Nephron (organoid): Measurements from ENCODE around the gene IRF9.

ENCODE experiments used
- H3K27ac Mint-ChIP-seq, 3 experiments: 2 replicates each; pipeline ENCODE4 v1.8.0; 2020; ENCODE audit warnings: mixed read lengths in 3 of 3, mild to moderate bottlenecking in 2 of 3, moderate library complexity in 1 of 3
- H3K27me3 Mint-ChIP-seq: 2 replicates; pipeline ENCODE4 v1.8.0; 2021; ENCODE audit warnings: low read depth, mild to moderate bottlenecking, moderate library complexity, mixed read lengths
- H3K36me3 Mint-ChIP-seq: 2 replicates; pipeline ENCODE4 v1.8.0; 2020; ENCODE audit warnings: low read depth, mixed read lengths
- H3K4me1 Mint-ChIP-seq: 2 replicates; pipeline ENCODE4 v1.8.0; 2020; ENCODE audit warnings: mixed read lengths
- H3K4me3 Mint-ChIP-seq, 3 experiments: 2 replicates each; pipeline ENCODE4 v1.8.0; 2020; ENCODE audit warnings: mild to moderate bottlenecking in 3 of 3, mixed read lengths in 3 of 3, moderate library complexity in 2 of 3
- H3K9me3 Mint-ChIP-seq: 2 replicates; pipeline ENCODE4 v1.8.0; 2020; ENCODE audit warnings: mixed read lengths
- CTCF ChIP-seq, 3 experiments: fragments of 200-600 bp; sonication (generic); IDR thresholded peaks; one replicate each; pipeline ENCODE4 v1.5.0; 2021; ENCODE audit warnings: antibody characterized with exemption in 3 of 3; ENCODE audit not compliant: unreplicated experiment in 3 of 3

The IRF9 gene

DNA sequence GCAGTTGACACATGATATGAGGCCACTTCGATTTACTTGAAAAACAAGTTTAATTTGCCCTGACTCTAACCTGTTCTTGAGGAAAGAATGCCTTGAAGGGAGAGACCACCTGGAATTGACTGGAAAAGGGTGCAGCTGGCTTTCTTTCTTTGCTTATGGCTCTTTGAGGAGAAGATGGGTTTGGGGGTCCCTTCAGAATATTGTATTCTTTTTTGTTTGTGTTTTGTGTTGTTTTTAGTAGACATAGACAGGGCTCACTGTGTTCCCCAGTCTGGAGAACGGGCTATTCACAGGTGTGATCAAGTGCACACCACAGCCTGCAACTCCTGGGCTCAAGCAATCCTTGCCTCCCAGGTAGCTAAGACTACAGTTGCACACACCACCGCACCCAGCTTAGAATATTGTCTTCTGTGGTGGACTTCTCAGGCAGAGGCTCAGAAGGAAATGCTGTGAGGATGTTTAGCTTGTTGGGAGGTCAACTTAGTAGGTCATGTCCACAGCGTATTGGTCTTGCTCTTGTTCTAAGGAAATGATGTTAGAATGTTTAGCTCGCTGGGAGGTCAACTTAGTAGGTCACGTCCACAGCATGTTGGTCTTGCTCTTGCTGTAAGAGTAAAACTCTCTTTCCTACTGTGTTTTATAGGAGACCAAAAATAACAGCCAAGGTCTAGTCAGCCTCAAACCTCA is 44.8 kb upstream of the IRF9 start:
- H3K4me3 Mint-ChIP-seq, result peak overlapping the region; percentile 96 to 99 (median 99)
- peak overlapping the region; percentile 100 for H3K27ac Mint-ChIP-seq
- H3K27me3 Mint-ChIP-seq, result no peaks in the 10 kb centered on the region
- peaks cover 20% of the 10 kb centered on the region for H3K4me1 Mint-ChIP-seq
- H3K9me3 Mint-ChIP-seq, result no peaks in the 10 kb centered on the region
- TF ChIP-seq CTCF (IDR thresholded peaks at IDR 0.05; ENCODE audit: unreplicated experiment in 3 of 3), result no peak
- H3K36me3 Mint-ChIP-seq, result peaks cover 42% of the 10 kb centered on the region

DNA sequence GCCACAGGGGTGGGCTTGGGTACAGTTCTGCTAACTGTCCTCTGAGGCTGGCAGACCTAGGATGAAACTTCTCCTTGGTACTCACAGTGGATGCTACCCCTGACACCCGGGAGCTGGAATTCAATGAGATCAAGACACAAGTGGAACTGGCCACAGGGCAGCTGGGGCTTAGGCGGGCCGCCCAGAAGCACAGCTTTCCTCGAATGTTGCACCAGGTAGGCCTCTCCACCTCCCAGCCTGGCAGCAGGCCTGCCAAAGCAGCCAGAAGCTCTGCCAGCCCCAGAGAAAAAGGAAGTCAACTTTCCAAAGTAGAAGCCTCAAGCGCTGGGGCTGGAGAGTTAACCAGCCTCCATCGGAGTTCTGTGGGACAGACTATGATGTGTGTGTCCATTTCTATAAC is 43.9 kb upstream of the IRF9 start:
- H3K9me3 Mint-ChIP-seq, result no peaks in the 10 kb centered on the region
- peak overlapping the region in 1 of 3 experiments; percentile 96 for H3K4me3 Mint-ChIP-seq
- H3K36me3 Mint-ChIP-seq, result peaks cover 47% of the 10 kb centered on the region
- H3K4me1 Mint-ChIP-seq, result peaks cover 20% of the 10 kb centered on the region
- no peak for TF ChIP-seq CTCF (IDR thresholded peaks at IDR 0.05; ENCODE audit: unreplicated experiment in 3 of 3)
- H3K27me3 Mint-ChIP-seq, result no peaks in the 10 kb centered on the region
- no peak overlapping the region for H3K27ac Mint-ChIP-seq

GRCh38 chr14:24119691-24120090 is 41.4 kb upstream of the IRF9 start:
- TF ChIP-seq CTCF (IDR thresholded peaks at IDR 0.05; ENCODE audit: unreplicated experiment in 3 of 3), result no peak
- H3K4me1 Mint-ChIP-seq, result peaks cover 20% of the 10 kb centered on the region

GRCh38 chr14:24121210-24121609 is 39.9 kb upstream of the IRF9 start:
- Mint-ChIP-seq H3K4me1 (peaks cover 6% of the 10 kb centered on the region), H3K4me3 (no peak overlapping the region), H3K36me3 (peaks cover 61% of the 10 kb centered on the region), H3K27ac (no peak overlapping the region), H3K27me3 (no peaks in the 10 kb centered on the region), H3K9me3 (no peaks in the 10 kb centered on the region)
- TF ChIP-seq CTCF (IDR thresholded peaks at IDR 0.05; ENCODE audit: unreplicated experiment in 3 of 3), result no peak

More at GRCh38 chr14:24119691-24120090, 41.4 kb upstream of the IRF9 start:
- peaks cover 63% of the 10 kb centered on the region for H3K36me3 Mint-ChIP-seq
- no peaks in the 10 kb centered on the region for H3K27me3 Mint-ChIP-seq
- H3K27ac Mint-ChIP-seq, result no peak overlapping the region
- H3K9me3 Mint-ChIP-seq, result no peaks in the 10 kb centered on the region
- no peak overlapping the region for H3K4me3 Mint-ChIP-seq

- H3K4me1 Mint-ChIP-seq, result peaks cover 8% of the 10 kb centered on the region
- no peak for TF ChIP-seq CTCF (IDR thresholded peaks at IDR 0.05; ENCODE audit: unreplicated experiment in 3 of 3)
- H3K27me3 Mint-ChIP-seq, result no peaks in the 10 kb centered on the region
- H3K27ac Mint-ChIP-seq, result no peak overlapping the region
- no peak overlapping the region for H3K4me3 Mint-ChIP-seq
- peaks cover 54% of the 10 kb centered on the region for H3K36me3 Mint-ChIP-seq
- no peaks in the 10 kb centered on the region for H3K9me3 Mint-ChIP-seq
Observed at GRCh38 chr14:24122416-24122815, 38.6 kb upstream of the IRF9 start.

GRCh38 chr14:24122898-24123297 is 38.2 kb upstream of the IRF9 start:
- Mint-ChIP-seq H3K9me3 (no peaks in the 10 kb centered on the region), H3K27ac (no peak overlapping the region), H3K4me1 (peaks cover 8% of the 10 kb centered on the region), H3K36me3 (peaks cover 49% of the 10 kb centered on the region), H3K4me3 (no peak overlapping the region), H3K27me3 (no peaks in the 10 kb centered on the region)
- TF ChIP-seq CTCF (IDR thresholded peaks at IDR 0.05; ENCODE audit: unreplicated experiment in 3 of 3), result no peak
